Measurements from ENCODE around the gene LTBP3.

LTBP3 gene

DNA sequence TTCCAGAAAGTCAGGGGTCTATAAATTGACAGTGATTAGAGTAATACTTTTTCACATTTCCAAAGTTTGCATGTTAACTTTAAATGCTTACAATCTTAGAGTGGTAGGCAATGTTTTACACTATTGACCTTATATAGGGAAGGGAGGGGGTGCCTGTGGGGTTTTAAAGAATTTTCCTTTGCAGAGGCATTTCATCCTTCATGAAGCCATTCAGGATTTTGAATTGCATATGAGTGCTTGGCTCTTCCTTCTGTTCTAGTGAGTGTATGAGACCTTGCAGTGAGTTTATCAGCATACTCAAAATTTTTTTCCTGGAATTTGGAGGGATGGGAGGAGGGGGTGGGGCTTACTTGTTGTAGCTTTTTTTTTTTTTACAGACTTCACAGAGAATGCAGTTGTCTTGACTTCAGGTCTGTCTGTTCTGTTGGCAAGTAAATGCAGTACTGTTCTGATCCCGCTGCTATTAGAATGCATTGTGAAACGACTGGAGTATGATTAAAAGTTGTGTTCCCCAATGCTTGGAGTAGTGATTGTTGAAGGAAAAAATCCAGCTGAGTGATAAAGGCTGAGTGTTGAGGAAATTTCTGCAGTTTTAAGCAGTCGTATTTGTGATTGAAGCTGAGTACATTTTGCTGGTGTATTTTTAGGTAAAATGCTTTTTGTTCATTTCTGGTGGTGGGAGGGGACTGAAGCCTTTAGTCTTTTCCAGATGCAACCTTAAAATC is 54.0 kb downstream of the LTBP3 start:
- Histone ChIP-seq H3K36me3 (ENCODE audit: control insufficient read depth, insufficient read depth, low read length) (peaks cover 26% of the 10 kb centered on the region; the same call in 1 of the 2 replicates), H3K27me3 (ENCODE audit: control insufficient read depth, insufficient read depth, low read length) (no peaks in the 10 kb centered on the region), H3K4me3 (ENCODE audit: low read length) (peak overlapping the region; percentile 11; the same call in 1 of the 2 replicates), H3K4me1 (ENCODE audit: control insufficient read depth, insufficient read depth, low read length) (no peaks in the 10 kb centered on the region), H3K27ac (ENCODE audit: low read length) (no peak overlapping the region), H3K9me3 (ENCODE audit: control insufficient read depth, insufficient read depth, low read length) (no peaks in the 10 kb centered on the region)
- WGBS (ENCODE audit: insufficient coverage, insufficient read length), result no CpG with 5 or more reads among the region's 3 CpGs
- no peak for DNase-seq (ENCODE audit: low read depth, low spot score)

DNA sequence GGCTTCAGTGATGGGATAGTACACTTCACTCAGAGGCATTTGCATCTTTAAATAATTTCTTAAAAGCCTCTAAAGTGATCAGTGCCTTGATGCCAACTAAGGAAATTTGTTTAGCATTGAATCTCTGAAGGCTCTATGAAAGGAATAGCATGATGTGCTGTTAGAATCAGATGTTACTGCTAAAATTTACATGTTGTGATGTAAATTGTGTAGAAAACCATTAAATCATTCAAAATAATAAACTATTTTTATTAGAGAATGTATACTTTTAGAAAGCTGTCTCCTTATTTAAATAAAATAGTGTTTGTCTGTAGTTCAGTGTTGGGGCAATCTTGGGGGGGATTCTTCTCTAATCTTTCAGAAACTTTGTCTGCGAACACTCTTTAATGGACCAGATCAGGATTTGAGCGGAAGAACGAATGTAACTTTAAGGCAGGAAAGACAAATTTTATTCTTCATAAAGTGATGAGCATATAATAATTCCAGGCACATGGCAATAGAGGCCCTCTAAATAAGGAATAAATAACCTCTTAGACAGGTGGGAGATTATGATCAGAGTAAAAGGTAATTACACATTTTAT is 54.7 kb downstream of the LTBP3 start:
- H3K4me3 ChIP-seq (ENCODE audit: low read length), result peak overlapping the region; percentile 48; the same call in 1 of the 2 replicates
- H3K36me3 ChIP-seq (ENCODE audit: control insufficient read depth, insufficient read depth, low read length), result peaks cover 26% of the 10 kb centered on the region; the same call in 1 of the 2 replicates
- no peaks in the 10 kb centered on the region for H3K9me3 ChIP-seq (ENCODE audit: control insufficient read depth, insufficient read depth, low read length)
- H3K27me3 ChIP-seq (ENCODE audit: control insufficient read depth, insufficient read depth, low read length), result no peaks in the 10 kb centered on the region
- H3K27ac ChIP-seq (ENCODE audit: low read length), result no peak overlapping the region
- H3K4me1 ChIP-seq (ENCODE audit: control insufficient read depth, insufficient read depth, low read length), result no peaks in the 10 kb centered on the region
- DNase-seq (ENCODE audit: low read depth, low spot score), result no peak
- WGBS (ENCODE audit: insufficient coverage, insufficient read length), result no CpG with 5 or more reads among the region's 3 CpGs

DNA sequence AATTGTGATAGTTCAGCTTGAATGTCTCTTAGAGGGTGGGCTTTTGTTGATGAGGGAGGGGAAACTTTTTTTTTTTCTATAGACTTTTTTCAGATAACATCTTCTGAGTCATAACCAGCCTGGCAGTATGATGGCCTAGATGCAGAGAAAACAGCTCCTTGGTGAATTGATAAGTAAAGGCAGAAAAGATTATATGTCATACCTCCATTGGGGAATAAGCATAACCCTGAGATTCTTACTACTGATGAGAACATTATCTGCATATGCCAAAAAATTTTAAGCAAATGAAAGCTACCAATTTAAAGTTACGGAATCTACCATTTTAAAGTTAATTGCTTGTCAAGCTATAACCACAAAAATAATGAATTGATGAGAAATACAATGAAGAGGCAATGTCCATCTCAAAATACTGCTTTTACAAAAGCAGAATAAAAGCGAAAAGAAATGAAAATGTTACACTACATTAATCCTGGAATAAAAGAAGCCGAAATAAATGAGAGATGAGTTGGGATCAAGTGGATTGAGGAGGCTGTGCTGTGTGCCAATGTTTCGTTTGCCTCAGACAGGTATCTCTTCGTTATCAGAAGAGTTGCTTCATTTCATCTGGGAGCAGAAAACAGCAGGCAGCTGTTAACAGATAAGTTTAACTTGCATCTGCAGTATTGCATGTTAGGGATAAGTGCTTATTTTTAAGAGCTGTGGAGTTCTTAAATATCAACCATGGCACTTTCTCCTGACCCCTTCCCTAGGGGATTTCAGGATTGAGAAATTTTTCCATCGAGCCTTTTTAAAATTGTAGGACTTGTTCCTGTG is 55.4 kb downstream of the LTBP3 start:
- Histone ChIP-seq H3K4me1 (ENCODE audit: control insufficient read depth, insufficient read depth, low read length) (no peaks in the 10 kb centered on the region), H3K36me3 (ENCODE audit: control insufficient read depth, insufficient read depth, low read length) (peaks cover 26% of the 10 kb centered on the region; the same call in 1 of the 2 replicates), H3K27me3 (ENCODE audit: control insufficient read depth, insufficient read depth, low read length) (no peaks in the 10 kb centered on the region), H3K27ac (ENCODE audit: low read length) (no peak overlapping the region), H3K9me3 (ENCODE audit: control insufficient read depth, insufficient read depth, low read length) (no peaks in the 10 kb centered on the region), H3K4me3 (ENCODE audit: low read length) (peak overlapping the region; percentile 48; the same call in 1 of the 2 replicates)
- no peak for DNase-seq (ENCODE audit: low read depth, low spot score)
- no CpG with 5 or more reads among the region's 6 CpGs for WGBS (ENCODE audit: insufficient coverage, insufficient read length)

GRCh38 chr11:65502274-65502554 is 55.9 kb downstream of the LTBP3 start:
- Histone ChIP-seq H3K4me3 (ENCODE audit: low read length) (peak overlapping the region; percentile 90; the same call in 1 of the 2 replicates), H3K9me3 (ENCODE audit: control insufficient read depth, insufficient read depth, low read length) (no peaks in the 10 kb centered on the region), H3K36me3 (ENCODE audit: control insufficient read depth, insufficient read depth, low read length) (peaks cover 26% of the 10 kb centered on the region; the same call in 1 of the 2 replicates), H3K27me3 (ENCODE audit: control insufficient read depth, insufficient read depth, low read length) (no peaks in the 10 kb centered on the region), H3K4me1 (ENCODE audit: control insufficient read depth, insufficient read depth, low read length) (no peaks in the 10 kb centered on the region), H3K27ac (ENCODE audit: low read length) (no peak overlapping the region)
- DNase-seq (ENCODE audit: low read depth, low spot score), result no peak

DNA sequence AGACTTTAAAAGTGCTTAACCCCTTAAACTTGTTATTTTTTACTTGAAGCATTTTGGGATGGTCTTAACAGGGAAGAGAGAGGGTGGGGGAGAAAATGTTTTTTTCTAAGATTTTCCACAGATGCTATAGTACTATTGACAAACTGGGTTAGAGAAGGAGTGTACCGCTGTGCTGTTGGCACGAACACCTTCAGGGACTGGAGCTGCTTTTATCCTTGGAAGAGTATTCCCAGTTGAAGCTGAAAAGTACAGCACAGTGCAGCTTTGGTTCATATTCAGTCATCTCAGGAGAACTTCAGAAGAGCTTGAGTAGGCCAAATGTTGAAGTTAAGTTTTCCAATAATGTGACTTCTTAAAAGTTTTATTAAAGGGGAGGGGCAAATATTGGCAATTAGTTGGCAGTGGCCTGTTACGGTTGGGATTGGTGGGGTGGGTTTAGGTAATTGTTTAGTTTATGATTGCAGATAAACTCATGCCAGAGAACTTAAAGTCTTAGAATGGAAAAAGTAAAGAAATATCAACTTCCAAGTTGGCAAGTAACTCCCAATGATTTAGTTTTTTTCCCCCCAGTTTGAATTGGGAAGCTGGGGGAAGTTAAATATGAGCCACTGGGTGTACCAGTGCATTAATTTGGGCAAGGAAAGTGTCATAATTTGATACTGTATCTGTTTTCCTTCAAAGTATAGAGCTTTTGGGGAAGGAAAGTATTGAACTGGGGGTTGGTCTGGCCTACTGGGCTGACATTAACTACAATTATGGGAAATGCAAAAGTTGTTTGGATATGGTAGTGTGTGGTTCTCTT is 56.5 kb downstream of the LTBP3 start:
- H3K4me3 ChIP-seq (ENCODE audit: low read length), result peak overlapping the region; percentile 90; the same call in 1 of the 2 replicates
- H3K36me3 ChIP-seq (ENCODE audit: control insufficient read depth, insufficient read depth, low read length), result peaks cover 26% of the 10 kb centered on the region; the same call in 1 of the 2 replicates
- no CpG with 5 or more reads among the region's 3 CpGs for WGBS (ENCODE audit: insufficient coverage, insufficient read length)
- H3K27ac ChIP-seq (ENCODE audit: low read length), result no peak overlapping the region
- H3K9me3 ChIP-seq (ENCODE audit: control insufficient read depth, insufficient read depth, low read length), result no peaks in the 10 kb centered on the region
- DNase-seq (ENCODE audit: low read depth, low spot score), result no peak
- H3K27me3 ChIP-seq (ENCODE audit: control insufficient read depth, insufficient read depth, low read length), result no peaks in the 10 kb centered on the region
- peaks cover 1% of the 10 kb centered on the region; the same call in 1 of the 2 replicates for H3K4me1 ChIP-seq (ENCODE audit: control insufficient read depth, insufficient read depth, low read length)

- H3K4me3 ChIP-seq (ENCODE audit: low read length), result peak overlapping the region; percentile 90; the same call in 1 of the 2 replicates
- no peak for DNase-seq (ENCODE audit: low read depth, low spot score)
- H3K27ac ChIP-seq (ENCODE audit: low read length), result no peak overlapping the region
- WGBS (ENCODE audit: insufficient coverage, insufficient read length), result no CpG with 5 or more reads among the region's 2 CpGs
- H3K9me3 ChIP-seq (ENCODE audit: control insufficient read depth, insufficient read depth, low read length), result no peaks in the 10 kb centered on the region
- peaks cover 26% of the 10 kb centered on the region; the same call in 1 of the 2 replicates for H3K36me3 ChIP-seq (ENCODE audit: control insufficient read depth, insufficient read depth, low read length)
- peaks cover 1% of the 10 kb centered on the region; the same call in 1 of the 2 replicates for H3K4me1 ChIP-seq (ENCODE audit: control insufficient read depth, insufficient read depth, low read length)
- H3K27me3 ChIP-seq (ENCODE audit: control insufficient read depth, insufficient read depth, low read length), result no peaks in the 10 kb centered on the region
Observed at GRCh38 chr11:65501186-65501471, 57.0 kb downstream of the LTBP3 start.

GRCh38 chr11:65500387-65501185 is 57.6 kb downstream of the LTBP3 start:
- Histone ChIP-seq H3K36me3 (ENCODE audit: control insufficient read depth, insufficient read depth, low read length) (peaks cover 26% of the 10 kb centered on the region; the same call in 1 of the 2 replicates), H3K27ac (ENCODE audit: low read length) (no peak overlapping the region), H3K27me3 (ENCODE audit: control insufficient read depth, insufficient read depth, low read length) (no peaks in the 10 kb centered on the region), H3K4me3 (ENCODE audit: low read length) (peak overlapping the region; percentile 90), H3K9me3 (ENCODE audit: control insufficient read depth, insufficient read depth, low read length) (no peaks in the 10 kb centered on the region), H3K4me1 (ENCODE audit: control insufficient read depth, insufficient read depth, low read length) (peaks cover 1% of the 10 kb centered on the region; the same call in 1 of the 2 replicates)
- no CpG with 5 or more reads among the region's 20 CpGs for WGBS (ENCODE audit: insufficient coverage, insufficient read length)
- no peak for DNase-seq (ENCODE audit: low read depth, low spot score)

DNA sequence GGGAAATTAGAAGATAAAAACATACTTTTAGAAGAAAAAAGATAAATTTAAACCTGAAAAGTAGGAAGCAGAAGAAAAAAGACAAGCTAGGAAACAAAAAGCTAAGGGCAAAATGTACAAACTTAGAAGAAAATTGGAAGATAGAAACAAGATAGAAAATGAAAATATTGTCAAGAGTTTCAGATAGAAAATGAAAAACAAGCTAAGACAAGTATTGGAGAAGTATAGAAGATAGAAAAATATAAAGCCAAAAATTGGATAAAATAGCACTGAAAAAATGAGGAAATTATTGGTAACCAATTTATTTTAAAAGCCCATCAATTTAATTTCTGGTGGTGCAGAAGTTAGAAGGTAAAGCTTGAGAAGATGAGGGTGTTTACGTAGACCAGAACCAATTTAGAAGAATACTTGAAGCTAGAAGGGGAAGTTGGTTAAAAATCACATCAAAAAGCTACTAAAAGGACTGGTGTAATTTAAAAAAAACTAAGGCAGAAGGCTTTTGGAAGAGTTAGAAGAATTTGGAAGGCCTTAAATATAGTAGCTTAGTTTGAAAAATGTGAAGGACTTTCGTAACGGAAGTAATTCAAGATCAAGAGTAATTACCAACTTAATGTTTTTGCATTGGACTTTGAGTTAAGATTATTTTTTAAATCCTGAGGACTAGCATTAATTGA is 58.3 kb downstream of the LTBP3 start:
- H3K27ac ChIP-seq (ENCODE audit: low read length), result no peak overlapping the region
- no CpG with 5 or more reads among the region's 3 CpGs for WGBS (ENCODE audit: insufficient coverage, insufficient read length)
- H3K9me3 ChIP-seq (ENCODE audit: control insufficient read depth, insufficient read depth, low read length), result no peaks in the 10 kb centered on the region
- H3K27me3 ChIP-seq (ENCODE audit: control insufficient read depth, insufficient read depth, low read length), result no peaks in the 10 kb centered on the region
- H3K36me3 ChIP-seq (ENCODE audit: control insufficient read depth, insufficient read depth, low read length), result peaks cover 20% of the 10 kb centered on the region; the same call in 1 of the 2 replicates
- DNase-seq (ENCODE audit: low read depth, low spot score), result no peak
- H3K4me1 ChIP-seq (ENCODE audit: control insufficient read depth, insufficient read depth, low read length), result peaks cover 1% of the 10 kb centered on the region; the same call in 1 of the 2 replicates
- peak overlapping the region; percentile 90 for H3K4me3 ChIP-seq (ENCODE audit: low read length)

DNA sequence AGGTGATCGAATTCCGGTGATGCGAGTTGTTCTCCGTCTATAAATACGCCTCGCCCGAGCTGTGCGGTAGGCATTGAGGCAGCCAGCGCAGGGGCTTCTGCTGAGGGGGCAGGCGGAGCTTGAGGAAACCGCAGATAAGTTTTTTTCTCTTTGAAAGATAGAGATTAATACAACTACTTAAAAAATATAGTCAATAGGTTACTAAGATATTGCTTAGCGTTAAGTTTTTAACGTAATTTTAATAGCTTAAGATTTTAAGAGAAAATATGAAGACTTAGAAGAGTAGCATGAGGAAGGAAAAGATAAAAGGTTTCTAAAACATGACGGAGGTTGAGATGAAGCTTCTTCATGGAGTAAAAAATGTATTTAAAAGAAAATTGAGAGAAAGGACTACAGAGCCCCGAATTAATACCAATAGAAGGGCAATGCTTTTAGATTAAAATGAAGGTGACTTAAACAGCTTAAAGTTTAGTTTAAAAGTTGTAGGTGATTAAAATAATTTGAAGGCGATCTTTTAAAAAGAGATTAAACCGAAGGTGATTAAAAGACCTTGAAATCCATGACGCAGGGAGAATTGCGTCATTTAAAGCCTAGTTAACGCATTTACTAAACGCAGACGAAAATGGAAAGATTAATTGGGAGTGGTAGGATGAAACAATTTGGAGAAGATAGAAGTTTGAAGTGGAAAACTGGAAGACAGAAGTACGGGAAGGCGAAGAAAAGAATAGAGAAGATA is 59.0 kb downstream of the LTBP3 start, which contains the start of gene MALAT1:
MALAT1 (plus strand) TSS at position 69 of the 736 bp plus-strand sequence.
- H3K4me3 ChIP-seq (ENCODE audit: low read length), result peak within 1 kb of the TSS; percentile 90; the same call in 1 of the 2 replicates
- no peak for DNase-seq (ENCODE audit: low read depth, low spot score)
- WGBS (ENCODE audit: insufficient coverage, insufficient read length), result 100% methylated on average over 5 of the region's 24 CpGs
- H3K27ac ChIP-seq (ENCODE audit: low read length), result no peak within 1 kb of the TSS
- H3K9me3 ChIP-seq (ENCODE audit: control insufficient read depth, insufficient read depth, low read length), result no peaks in the 10 kb centered on the region
- H3K4me1 ChIP-seq (ENCODE audit: control insufficient read depth, insufficient read depth, low read length), result peaks cover 1% of the 10 kb centered on the region; the same call in 1 of the 2 replicates
- peaks cover 13% of the 10 kb centered on the region; the same call in 1 of the 2 replicates for H3K36me3 ChIP-seq (ENCODE audit: control insufficient read depth, insufficient read depth, low read length)
- no peaks in the 10 kb centered on the region for H3K27me3 ChIP-seq (ENCODE audit: control insufficient read depth, insufficient read depth, low read length)

Data from iPS DF 6.9 (cell line).